ELR (cell line): ENCODE measurements around the gene TRIB2.
A peak's percentile ranks its signal among the peaks of the same experiment; 100 is the strongest.

Experiments used
- DNase-seq: peaks from one replicate; pipeline ENCODE4 v3.0.0-alpha.2; 2015; ENCODE audit warnings: low read depth

Gene TRIB2

DNA sequence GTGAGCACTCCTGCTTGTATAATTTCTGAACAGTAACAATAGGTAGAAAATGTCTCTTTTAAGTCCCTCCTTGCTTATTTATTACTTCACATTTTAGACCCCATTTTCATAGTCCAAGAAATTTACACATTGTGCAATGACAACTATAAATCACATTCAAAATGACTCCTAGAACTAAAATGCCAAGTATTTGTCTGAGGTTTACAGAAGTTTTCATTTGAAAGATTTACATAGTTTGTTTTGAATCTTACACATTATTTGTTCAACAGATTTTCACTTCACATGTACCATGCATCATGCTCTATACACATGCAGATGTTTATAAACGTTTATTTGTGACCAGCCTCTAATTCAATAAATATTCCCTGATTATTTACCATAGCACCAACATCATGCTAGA is 15.7 kb upstream of the TRIB2 start:
- DNase-seq = peak; percentile 44

GRCh38 chr2:12701786-12702167 is 15.0 kb upstream of the TRIB2 start:
- DNase-seq = no peak

DNA sequence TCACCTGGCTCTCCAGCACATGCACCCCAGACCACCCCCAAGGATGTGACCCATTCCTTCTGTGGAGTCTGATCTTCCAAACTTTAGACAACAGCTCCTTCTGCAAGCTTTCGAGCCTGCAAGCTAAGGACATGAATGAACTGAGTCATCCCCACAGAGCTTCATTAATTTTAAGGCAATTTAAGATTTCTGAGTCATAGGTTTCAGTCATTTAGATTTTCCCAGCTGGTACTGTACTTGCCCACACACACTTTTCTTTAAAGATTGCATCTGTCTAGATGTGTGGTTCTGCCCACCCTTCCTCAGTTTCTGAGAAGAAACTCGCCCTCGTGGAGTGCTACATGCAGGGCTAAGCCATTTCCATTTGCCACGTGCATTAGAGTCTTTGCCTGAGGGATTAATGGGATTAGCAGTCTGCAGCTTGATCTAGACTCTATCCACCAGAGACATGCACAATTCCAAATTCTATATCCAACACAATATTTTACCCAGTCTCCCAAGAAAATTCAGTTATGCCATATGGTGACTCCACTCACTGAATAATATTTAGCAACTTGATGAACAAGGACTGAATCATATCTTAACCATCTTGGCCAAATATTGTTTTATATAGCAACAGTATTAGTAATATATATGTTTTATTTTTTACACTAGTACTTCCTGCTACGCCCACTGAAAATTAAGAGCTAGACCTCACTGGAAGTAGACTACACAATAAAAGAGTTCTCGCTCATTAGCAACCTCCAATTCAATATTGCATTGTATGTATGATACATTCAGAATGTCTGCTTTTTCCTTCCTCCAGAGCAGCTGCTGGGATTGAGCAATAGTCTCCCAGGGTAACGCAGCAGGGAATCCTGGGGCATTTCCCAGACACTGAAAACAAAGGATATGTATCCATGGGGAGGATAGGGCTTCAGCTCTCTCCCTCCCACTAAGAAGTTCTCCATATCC is 14.3 kb upstream of the TRIB2 start:
- DNase-seq = peak; percentile 83

DNA sequence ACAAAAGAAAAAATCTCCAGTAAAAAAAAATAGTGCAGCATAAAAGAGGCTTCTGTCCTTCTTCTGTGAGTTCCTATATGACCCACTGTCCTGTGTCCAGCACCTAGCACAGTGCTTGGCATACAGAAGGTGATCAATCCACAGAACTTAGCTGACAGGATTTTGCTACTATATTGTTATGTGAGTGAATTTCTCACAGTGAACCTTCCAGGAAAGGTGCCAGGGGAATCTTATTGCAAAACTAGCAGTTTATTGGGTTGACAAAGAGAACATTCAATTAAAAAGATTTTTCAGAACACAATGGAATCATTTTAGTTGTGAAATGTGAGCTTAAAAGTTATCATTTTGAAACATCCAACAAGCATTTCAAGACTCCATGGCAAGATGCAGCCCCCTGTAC is 12.4 kb upstream of the TRIB2 start:
- no peak for DNase-seq

DNA sequence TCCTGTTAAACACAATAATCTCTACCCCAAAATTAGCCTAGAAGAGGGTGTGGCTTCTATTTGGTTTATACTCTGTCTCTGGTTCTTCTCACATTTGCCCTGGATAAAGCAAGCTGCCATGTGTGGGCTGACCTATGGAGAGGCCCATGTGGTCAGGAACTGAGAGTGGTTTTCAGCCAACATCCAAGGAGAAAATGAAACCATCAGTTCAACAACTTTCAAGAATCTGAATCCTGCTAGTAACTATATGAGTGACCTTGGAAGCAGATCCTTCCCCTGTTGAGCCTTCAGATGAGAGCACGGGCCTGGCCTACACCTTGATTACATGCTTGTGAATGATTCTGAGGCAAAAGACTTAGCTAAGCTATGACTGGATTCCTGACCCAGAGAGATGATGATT is 11.5 kb upstream of the TRIB2 start:
- DNase-seq = no peak

DNA sequence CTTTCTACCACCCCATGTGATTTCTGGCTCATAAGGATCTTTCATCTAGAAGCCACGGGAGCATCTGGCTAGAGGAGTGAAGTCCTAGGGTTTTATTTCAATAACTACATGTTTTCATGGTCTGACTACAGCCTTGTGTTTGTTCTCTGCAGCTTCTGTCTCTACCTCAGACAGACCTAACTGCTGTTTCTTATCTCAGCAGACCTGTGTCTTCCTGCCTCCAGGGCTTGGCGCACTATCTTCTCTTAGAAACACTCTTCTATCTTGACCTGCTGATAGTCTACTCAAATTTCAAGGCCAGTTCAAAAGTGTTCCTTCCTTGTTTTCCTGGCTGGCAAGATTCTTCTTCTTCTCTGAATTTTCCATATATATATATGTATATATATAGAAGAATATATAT is 11.0 kb upstream of the TRIB2 start:
- DNase-seq = no peak

DNA sequence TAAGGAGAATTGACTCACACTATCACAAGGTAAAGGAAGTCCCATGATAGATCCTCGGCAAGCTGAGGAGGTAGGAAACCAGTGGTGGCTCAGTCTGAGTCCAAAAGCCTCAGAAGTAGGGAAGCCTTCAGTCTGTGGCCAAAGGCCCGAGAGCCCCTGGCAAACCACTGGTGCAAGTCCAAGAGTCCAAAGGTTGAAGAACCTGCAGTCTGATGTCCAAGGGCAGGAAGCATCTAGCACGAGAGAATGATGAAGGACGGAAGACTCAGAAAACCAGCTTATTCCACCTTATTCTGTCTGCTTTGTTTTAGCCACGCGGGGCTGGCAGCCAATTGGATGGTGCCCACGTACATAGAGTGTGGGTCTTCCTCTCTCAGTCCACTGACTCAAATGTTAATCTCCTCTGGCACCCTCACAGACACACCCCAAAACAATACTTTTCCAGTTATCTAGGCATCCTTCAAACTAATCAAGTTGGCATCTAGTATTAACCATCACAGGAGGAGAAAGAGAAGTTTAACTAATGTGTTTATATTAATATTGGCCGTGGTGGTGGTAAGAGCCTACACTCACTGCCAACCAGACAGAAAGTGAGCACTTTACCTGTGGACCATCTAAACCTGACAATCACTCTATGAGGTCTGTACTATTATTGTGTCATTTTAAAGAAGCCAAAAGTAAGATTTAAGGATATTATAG is 8.1 kb upstream of the TRIB2 start:
- no peak for DNase-seq

DNA sequence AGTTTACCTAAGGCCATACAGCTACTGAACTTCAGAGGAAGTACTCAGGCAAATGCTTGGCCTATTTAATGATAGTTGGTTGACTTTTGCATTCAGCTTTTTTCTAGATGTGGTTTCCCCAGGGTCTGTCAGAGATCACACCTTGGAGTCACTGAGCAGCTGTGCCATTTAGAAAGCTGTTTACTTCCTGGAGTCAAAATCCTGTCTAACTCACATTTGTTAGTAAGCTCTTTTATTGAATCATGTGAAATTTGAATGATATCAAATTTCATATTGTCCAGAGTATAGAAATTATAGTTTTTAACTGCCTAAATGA is 7.6 kb upstream of the TRIB2 start:
- DNase-seq = no peak

- DNase-seq = no peak
Observed at GRCh38 chr2:12710301-12710700, 6.4 kb upstream of the TRIB2 start.

GRCh38 chr2:12711339-12711738 is 5.4 kb upstream of the TRIB2 start:
- DNase-seq = no peak

GRCh38 chr2:12712881-12713280 is 3.9 kb upstream of the TRIB2 start:
- no peak for DNase-seq

DNA sequence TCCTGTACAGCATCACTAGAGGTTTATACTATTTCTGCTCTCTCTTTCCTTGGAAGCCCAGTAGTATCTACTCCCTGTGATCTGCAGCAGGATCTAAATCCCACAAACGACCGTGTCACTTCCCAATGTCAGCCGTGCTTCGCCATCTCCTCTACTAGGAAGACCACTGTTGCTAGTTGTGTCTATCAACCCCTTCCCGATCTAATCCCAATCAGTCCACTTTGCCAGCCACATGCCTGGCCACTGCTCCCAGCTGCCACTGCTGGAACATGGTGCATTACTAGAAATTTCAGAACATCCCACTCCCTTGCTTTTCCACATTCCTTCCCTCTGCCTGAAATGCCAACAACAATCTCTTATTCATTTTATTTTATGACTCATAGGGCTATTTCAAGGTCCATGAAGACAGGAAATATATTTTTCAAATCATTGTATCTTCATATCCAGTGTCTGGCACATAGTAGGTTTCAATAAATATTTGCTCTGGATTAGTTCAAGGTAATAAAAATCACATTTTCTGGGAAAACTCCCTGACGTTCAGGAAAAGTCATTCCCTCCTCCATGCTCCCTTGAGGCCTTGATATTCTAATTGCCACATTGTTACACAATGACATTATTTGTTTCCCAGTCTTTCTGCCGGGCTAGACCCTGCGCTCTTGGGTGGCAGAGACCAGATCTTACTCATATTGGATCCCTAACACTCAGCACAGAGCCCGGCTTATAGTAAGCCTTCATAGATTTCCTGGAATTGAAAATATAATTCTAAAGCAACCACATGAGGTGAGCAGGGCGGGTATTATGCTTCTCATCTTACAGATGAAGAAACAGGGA is 2.1 kb upstream of the TRIB2 start:
- peak; percentile 49 for DNase-seq

GRCh38 chr2:12715258-12716031 is 1.3 kb upstream of the TRIB2 start:
- DNase-seq = no peak

GRCh38 chr2:12716032-12716281 is 779 bp upstream of the TRIB2 start:
- DNase-seq = peak; percentile 63

GRCh38 chr2:12717191-12718014 is 667 bp downstream of the TRIB2 start:
- DNase-seq = peak; percentile 67

DNA sequence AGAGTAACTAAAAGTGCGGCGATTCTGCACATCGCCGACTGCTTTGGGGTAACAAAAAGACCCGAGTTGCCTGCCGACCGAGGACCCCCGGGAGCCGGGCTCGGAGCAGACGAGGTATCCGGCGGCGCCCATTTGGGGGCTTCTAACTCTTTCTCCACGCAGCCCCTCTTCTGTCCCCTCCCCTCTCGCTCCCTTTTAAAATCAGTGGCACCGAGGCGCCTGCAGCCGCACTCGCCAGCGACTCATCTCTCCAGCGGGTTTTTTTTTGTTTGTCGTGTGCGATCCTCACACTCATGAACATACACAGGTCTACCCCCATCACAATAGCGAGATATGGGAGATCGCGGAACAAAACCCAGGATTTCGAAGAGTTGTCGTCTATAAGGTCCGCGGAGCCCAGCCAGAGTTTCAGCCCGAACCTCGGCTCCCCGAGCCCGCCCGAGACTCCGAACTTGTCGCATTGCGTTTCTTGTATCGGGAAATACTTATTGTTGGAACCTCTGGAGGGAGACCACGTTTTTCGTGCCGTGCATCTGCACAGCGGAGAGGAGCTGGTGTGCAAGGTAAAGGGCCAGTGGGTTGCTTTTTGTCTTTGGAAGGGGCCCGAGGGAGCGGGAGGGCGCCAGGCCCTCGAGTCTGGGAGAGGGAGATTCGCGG is 1.4 kb downstream of the TRIB2 start:
- peak; percentile 63 for DNase-seq

DNA sequence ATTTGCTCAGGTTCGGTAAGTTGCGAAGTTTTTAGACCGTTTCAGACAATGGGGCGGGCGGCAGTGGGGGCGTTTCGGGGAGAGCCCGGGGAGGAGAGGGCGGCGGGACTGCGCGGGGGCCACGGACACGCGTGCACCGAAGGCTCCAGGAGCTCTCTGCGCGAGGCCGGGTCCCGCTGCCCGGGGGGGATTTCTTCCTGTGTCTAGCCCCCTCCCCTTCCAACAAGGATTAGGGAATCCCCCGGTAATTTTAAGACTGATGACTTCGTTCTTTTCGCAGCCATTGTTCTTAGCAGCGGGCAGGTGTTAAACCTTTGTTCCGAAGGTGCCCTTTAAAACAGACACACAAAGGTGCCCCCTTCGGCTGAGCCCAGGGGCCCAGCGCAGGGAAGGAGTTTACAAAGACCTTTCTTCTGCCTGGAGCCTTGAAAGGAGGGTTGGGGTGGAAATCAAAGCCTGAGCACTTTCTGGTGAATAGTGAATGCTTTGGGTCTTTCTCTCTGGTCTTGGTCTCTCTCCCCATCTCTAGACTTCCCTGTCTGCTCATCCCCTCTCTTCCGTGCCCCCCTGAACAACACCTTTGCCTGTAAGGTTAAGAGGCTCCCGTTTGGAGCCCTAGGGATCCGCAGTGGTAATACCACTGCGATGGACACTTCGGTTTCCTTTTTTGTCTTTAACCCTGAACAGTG is 2.1 kb downstream of the TRIB2 start:
- DNase-seq = peak; percentile 48

DNA sequence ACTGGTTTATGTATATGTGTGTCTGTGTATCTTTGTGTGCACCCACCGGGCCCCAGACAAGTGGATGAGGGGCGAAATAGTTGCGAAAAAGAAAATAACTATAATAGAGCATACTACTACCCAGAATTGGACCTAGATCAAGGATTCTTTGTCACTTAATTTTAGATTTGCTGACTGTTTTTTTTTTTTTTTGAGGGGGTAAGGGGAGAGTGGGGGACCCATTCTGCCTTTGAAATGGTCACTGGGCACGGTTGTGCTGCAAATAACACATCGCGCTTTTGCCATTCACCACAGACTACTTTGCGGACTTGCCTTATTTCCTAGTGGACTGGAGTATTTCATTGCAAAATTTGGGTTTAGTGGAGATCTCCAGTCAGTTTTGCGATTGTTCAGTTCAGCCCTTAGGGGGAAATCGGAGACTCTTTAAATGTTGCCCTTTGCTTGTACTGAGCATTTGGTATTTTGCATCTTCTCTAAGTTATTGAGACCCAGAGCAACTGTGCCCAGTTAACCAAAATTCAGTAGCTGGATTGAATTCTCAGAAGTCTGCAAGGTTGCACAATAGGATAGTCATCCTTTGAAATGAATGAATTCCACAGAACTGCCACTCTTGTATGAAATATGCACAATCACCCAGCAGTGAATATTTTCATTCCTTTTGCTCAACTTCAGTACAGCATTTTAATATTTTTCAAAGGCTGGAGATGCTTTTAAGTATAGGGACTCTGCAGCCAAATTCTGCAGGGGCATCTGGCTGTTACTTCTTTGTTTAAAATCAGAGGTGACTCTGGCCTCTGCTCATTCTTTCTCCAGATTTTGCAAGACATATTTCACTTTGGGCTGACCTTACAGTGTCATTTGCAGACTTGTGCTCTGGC is 2.9 kb downstream of the TRIB2 start:
- DNase-seq = peak; percentile 68

GRCh38 chr2:12720278-12720620 is 3.5 kb downstream of the TRIB2 start:
- DNase-seq = no peak
